HG02970 (cell line): Measurements from ENCODE around the gene MTX1.
A peak's percentile ranks its signal among the peaks of the same experiment; 100 is the strongest.
"Not testable (repeated sequence)": the region's sequence is repeated elsewhere in the genome, so short reads cannot be mapped to it uniquely, and the experiment has no call there.

Experiments
- ATAC-seq: cut with Tn5 transposase; IDR thresholded peaks from one replicate; pipeline ENCODE4 v1.9.1; 2021; ENCODE audit warnings: mild to moderate bottlenecking, moderate library complexity, moderate number of reproducible peaks; ENCODE audit not compliant: unreplicated experiment, low FRiP score

Gene MTX1

GRCh38 chr1:155232001-155232978 is 23.8 kb downstream of the MTX1 start:
- ATAC-seq = not testable (repeated sequence)

GRCh38 chr1:155233502-155233901 is 25.0 kb downstream of the MTX1 start:
- not testable (repeated sequence) for ATAC-seq

GRCh38 chr1:155235375-155235774 is 26.9 kb downstream of the MTX1 start:
- not testable (repeated sequence) for ATAC-seq

- ATAC-seq = no peak
Measured at GRCh38 chr1:155236451-155236850, 28.0 kb downstream of the MTX1 start.

GRCh38 chr1:155241069-155241679 is 32.7 kb downstream of the MTX1 start:
- ATAC-seq = no peak

- ATAC-seq = no peak
Measured at GRCh38 chr1:155241841-155242264, 33.4 kb downstream of the MTX1 start.

- ATAC-seq = no peak
Measured at GRCh38 chr1:155242805-155243358, 34.4 kb downstream of the MTX1 start.

- ATAC-seq = peak; percentile 88
Measured at GRCh38 chr1:155244368-155245162, 36.1 kb downstream of the MTX1 start.

- no peak for ATAC-seq
Measured at GRCh38 chr1:155245163-155245524, 36.6 kb downstream of the MTX1 start.

- ATAC-seq = not testable (repeated sequence)
Measured at GRCh38 chr1:155246796-155247195, 38.3 kb downstream of the MTX1 start.

GRCh38 chr1:155247667-155248553 is 39.4 kb downstream of the MTX1 start:
- ATAC-seq = no peak

- ATAC-seq = peak; percentile 18
Measured at GRCh38 chr1:155250246-155250632, 41.7 kb downstream of the MTX1 start.

- ATAC-seq = peak; percentile 70
Measured at GRCh38 chr1:155250633-155251449, 42.3 kb downstream of the MTX1 start.

GRCh38 chr1:155251566-155251965 is 43.1 kb downstream of the MTX1 start:
- no peak for ATAC-seq

- ATAC-seq = no peak
Measured at GRCh38 chr1:155253208-155253607, 44.7 kb downstream of the MTX1 start.

GRCh38 chr1:155253797-155254196 is 45.3 kb downstream of the MTX1 start:
- no peak for ATAC-seq

- no peak for ATAC-seq
Measured at GRCh38 chr1:155254228-155254713, 45.8 kb downstream of the MTX1 start.

- ATAC-seq = no peak
Measured at GRCh38 chr1:155254714-155255242, 46.3 kb downstream of the MTX1 start.
